ELR (cell line): Measurements from ENCODE around the gene PTPN11.
"Not testable (repeated sequence)": the region's sequence is repeated elsewhere in the genome, so short reads cannot be mapped to it uniquely, and the experiment has no call there.

Source experiments
- DNase-seq: peaks from one replicate; pipeline ENCODE4 v3.0.0-alpha.2; 2015; ENCODE audit warnings: low read depth

Gene PTPN11

GRCh38 chr12:112409064-112409905 is 9.5 kb upstream of the PTPN11 start, which contains the start of gene RPL6:
TSS of gene RPL6 (minus strand) at chr12:112409605. CDS start at chr12:112408656, 949 bp downstream.
- DNase-seq = peak; percentile 97

DNA sequence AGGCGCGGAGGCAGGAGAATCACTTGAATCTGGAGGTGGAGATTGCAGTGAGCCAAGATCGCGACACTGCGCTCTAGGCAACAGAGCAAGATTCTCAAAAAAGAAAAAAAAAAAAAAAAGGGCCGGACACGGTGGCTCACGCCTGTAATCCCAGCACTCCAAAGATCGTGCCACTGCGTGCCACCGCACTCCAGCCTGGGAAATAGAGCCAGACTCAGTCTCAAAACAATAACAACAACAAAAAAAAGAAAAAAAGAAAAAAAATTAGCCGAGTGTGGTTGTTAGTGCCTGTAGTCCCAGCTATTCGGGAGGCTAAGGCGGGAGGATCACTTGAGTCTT is 8.9 kb upstream of the PTPN11 start:
- no peak for DNase-seq

DNA sequence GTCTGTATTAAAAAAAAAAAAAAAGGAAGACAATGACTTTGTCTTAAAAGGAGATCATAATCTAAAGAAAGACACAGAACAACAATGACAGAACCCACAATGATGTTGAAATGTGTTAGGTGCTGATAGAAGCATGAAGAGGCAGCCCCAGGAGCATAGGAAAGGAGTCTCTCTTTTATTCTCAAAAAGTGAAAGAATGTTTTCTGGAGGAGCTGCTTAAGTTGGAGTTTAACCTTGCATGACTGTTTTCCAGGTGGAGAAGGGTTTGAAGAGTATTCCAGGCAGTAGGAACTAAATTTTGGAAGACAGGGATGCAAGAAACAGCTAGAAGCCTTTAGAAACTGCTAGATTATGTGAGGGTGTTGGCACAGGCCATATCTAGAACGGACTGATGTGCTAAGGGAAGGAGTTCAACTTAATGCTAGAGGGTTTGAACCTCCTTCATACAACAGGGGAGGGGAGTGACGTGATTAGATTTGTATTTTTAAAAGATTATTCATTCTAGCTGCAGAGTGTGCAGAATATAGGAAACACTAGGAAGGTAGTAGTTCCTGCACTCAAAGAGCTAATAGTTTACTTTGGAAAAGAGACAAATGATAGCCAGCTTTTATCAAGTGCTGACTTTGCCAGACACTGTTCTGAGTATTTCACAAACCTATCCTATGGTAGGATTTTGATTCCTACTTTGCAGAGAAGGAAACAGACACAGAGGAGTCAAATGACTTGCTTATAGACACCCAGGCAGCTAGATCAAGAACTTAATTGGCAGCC is 4.7 kb upstream of the PTPN11 start:
- no peak for DNase-seq

GRCh38 chr12:112415457-112415856 is 3.3 kb upstream of the PTPN11 start:
- not testable (repeated sequence) for DNase-seq

DNA sequence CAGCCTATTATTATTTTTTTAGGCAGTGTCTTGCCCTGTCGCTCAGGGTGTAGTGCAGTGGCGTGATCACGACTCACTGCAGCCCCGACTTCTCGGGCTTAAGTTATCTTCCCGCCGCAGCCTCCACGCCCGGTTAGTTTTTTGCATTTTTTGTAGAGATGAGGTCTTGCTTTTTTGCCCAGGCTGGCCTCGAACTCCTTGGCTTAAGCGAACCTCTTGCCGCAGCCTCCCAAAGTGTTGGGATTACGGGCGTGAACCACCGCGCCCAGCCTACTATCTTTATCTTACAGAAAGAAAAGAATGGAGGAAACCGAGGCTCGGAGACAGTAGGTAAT is 507 bp upstream of the PTPN11 start:
- peak; percentile 30 for DNase-seq

DNA sequence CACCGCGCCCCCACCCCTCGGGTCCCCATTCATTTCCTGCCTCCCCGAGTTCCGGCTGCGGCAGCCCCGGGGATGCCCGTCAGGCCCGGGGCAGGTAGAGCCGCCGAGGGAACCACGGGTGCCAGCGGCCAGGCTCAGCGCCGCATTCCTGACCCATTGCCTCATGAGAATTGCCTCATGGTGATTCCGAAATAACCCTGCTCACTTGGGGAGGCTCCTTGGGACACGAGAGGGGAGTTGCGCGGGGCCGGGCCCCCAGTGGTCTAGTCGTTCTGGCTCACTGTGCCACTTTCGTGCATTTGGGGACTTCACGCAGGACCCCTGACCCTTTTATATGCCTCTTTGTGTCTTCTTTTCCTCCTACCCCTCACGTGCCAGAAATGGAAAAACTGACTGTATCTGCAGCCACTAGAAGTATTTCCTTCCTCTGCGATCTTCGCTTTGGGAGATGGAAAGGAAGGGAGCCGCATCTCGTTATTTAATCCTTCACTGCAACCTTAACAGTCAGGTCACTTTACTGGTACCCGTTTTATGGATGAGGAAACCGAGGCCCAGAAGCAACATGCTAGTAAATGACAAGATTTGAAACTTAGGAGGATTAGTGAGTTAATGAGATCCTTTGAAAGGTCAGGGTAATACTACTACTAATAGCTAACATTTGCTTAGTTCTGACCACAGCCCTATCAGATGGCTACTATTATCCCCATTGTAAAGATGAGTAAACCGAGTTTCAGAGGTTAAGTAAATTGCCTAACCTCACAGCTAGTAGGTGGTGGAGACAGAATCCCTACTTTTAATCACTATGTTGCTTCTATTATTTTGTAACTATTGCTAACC is 768 bp downstream of the PTPN11 start:
- DNase-seq = peak; percentile 90

DNA sequence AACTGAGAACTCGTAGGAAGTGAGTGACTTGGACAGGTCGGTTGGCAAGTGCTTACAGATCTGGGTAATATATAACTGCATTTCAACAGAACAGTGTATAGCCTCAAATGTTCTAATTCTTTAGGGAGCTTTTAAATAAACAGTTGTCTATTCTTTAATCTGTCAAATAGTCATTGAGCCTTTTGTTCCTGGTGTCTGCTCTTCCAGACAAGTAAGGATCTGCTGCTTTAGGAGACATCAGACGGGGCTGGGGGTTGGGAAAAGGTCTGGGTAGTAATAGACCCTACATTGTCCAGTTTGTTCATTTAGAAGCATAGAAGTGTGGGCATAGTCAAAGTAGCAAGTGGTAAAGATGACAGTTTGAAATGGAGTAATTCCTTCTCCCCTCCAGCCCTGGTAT is 2.0 kb downstream of the PTPN11 start:
- DNase-seq = no peak

DNA sequence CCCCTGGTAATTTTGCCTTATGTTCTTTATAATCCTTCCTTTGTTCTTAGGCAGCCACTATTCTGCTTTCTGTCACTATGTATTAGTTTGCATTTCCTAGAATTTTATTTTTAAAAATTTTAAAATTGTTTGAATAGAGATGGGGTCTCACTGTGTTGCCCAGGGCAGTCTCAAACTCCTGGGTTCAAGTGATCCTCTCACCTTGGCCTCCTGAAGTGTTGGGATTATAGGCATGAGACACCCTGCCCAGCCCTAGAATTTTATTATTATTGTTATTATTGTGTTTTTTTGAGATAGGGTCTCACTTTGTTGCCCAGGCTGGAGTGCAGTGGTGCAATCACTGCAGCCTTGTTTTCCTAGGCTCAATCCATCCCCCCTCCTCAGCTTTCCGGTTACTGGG is 2.6 kb downstream of the PTPN11 start:
- DNase-seq = no peak

- DNase-seq = no peak
These were observed 3.8 kb downstream of the PTPN11 start for GRCh38 chr12:112422531-112422930.

DNA sequence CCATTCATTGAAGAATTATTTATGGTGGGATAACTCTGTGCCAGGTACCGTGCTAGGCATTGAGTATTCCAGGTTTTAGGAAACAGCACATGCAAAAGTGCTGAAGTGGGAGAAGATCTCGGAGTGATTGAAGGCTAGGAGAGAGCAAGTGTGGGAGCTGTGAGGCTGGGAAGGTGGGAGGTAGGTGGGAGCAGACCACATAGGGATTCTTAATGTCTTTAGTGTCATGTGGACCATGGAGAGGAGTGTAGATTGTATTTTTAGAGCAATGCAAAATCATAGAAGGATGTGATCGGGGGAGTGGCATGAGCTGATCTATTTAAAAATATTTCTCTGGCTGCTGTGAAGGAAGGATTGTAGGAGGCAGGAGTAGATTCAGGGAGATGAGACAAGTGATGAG is 5.4 kb downstream of the PTPN11 start:
- no peak for DNase-seq

DNA sequence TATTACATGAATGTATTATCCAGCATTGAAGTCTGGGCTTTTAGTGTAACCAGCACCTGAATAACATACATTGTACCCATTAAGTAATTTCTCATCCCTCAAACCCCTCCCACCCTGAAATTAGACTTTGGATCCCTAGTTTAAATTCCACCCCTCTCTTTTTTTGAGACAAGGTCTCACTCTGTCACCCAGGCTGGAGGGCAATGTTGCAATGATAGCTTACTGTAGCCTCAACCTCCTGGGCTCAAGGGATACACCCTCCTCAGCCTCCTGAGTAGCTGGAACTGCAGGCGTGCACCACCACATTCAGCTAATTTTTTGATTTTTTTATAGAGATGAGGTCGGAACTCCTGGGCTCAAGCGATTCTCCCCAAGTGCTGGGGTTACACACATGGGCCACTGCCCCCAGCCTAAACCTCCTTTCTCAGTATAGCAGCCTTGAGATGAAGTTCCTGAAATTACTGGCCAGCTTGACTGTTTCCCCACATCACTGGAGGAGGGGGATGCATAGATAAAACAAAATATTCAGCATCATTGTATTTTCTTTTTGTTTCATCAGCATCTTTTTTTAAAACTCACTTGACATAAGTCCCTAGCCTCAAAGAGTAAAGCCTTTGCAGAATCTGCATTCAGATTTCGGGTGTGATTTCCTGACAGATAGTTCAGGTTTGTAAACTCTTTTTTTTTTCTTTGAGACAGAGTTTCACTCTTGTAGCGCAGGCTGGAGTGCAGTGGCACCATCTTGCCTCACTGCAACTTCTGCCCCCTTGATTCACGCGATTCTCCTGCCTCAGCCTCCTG is 7.0 kb downstream of the PTPN11 start:
- no peak for DNase-seq

GRCh38 chr12:112427760-112428159 is 9.0 kb downstream of the PTPN11 start:
- no peak for DNase-seq

GRCh38 chr12:112430929-112431328 is 12.2 kb downstream of the PTPN11 start:
- DNase-seq = no peak

DNA sequence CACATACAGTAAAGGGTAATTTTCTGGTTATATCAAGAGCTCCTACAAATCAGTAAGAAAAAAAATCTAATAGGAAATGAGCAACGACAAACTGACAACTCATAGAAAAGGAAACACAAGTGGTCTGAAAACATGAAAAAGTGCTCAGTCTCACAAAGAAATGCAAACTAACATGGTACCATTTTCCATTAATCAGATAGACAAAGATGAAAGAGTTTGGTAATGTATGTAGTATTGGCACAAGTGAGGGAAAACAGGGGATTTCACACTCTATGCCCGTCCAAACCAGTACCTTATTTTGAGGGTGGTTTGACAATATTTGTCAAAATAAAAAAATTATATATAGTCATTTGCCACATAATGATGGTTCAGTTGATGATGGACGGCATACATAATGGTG is 13.2 kb downstream of the PTPN11 start:
- DNase-seq = no peak

- DNase-seq = no peak
These were observed 14.8 kb downstream of the PTPN11 start for GRCh38 chr12:112433551-112433950.

- not testable (repeated sequence) for DNase-seq
These were observed 19.9 kb downstream of the PTPN11 start for GRCh38 chr12:112438645-112439044.

DNA sequence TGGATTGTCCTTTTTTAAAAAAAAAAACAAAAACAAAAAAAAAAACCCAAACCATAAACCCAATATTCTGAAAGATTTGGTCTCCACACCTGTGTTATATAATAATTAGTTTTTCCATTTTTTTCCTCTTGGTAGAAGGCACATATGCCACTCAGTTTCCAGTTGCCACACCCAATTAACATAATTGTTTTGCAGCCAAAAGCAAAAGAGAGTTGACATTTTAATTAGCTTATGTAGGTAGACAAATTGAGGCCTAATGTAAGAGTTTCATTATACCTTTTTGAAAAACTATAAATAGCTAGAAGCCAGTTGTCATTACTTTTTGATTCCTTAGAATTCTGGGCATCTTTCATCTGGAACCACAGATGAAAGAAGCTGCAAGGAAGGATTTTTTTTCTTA is 21.0 kb downstream of the PTPN11 start:
- no peak for DNase-seq

GRCh38 chr12:112440653-112441052 is 21.9 kb downstream of the PTPN11 start:
- DNase-seq = peak; percentile 8

DNA sequence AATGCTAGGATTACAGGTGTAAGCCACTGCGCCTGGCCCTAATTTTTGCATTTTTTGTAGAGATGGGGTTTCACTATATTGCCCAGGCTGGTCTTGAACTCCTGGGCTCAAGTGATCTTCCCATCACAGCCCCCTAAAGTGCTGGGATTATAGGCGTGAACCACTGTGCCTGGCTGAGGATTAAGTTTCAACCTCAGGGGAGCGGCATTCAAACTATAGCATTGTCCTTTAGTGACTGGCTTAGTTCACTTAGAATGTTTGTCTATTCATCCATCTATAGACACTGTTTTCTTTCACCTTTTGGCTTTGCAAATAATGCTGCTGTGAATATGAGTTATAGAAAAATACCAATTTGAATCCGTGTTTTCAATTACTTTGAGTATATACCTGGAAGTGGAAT is 25.2 kb downstream of the PTPN11 start:
- DNase-seq = no peak

- no peak for DNase-seq
These were observed 27.4 kb downstream of the PTPN11 start for GRCh38 chr12:112446008-112446725.

GRCh38 chr12:112447106-112447505 is 28.4 kb downstream of the PTPN11 start:
- DNase-seq = no peak
